Epidermal melanocyte (primary cell): Measurements from ENCODE around the gene ANXA11.
A peak's percentile ranks its signal among the peaks of the same experiment; 100 is the strongest.

ENCODE experiments used
- DNase-seq: peaks from one replicate; pipeline ENCODE4 v3.0.0; 2011; ENCODE audit warnings: low spot score; ENCODE audit not compliant: insufficient read length

ANXA11 gene

DNA sequence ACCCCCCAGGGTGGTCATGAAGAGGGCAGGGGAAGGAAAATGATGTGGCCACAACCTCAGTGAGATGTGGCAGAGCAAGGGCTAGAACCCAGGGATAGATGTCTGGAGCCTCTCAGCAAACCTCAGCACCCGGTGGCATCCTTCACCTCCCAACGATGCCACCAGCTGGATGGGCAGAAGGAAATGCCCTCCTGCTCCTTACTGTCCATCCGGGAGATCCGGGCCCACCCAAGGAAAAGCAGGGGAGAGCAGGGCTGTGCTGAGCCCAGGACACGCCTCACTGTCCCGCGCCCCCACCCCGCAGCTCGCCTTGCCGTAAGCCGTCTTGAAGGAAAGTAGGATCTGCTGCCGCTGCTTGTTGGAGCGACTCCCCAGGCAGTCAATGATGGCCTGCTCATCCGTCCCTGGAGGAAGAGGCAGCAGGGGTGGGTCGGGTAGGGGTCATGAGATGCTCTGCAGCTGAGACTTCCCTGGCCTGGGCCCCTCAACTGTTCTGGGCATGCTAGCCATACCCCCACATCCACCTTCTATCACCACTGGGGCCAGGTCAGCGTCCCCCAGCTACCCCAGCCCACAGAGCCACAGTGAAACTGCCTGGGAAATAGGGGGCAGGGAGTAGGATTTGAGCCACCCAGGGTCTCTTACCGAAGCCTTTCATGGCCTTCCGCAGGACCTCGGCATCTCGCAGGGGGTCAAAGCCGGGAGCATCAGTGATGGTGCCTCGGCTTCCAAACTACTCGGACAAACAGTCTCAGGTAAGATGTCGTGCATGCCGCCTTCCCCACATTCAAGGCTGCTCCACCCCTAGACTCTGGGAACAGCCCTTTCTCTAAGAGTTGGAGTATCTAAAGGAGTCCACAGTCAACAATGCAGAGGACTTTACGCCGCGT, 38.5 kb downstream of the ANXA11 start:
- no peak for DNase-seq

DNA sequence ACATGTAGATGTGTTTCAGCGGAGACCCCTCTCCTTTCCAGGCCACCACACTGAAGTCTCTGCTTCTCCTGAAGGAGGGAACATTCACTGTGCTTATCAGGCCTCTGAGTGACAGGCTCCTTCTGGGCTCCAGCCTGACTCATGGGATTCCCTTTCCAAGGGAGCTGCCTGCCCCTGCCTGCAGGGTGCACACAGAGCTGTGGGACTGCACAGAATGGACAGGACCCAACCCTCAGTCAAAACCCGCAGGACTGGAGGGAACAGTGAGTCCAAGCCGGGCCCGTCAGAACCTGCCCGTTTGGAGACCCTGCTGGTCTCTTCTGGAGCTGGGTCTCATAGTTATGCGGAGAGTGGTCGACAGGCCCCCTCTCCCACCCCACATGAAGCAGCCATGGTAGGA, 40.2 kb downstream of the ANXA11 start:
- DNase-seq = no peak

DNA sequence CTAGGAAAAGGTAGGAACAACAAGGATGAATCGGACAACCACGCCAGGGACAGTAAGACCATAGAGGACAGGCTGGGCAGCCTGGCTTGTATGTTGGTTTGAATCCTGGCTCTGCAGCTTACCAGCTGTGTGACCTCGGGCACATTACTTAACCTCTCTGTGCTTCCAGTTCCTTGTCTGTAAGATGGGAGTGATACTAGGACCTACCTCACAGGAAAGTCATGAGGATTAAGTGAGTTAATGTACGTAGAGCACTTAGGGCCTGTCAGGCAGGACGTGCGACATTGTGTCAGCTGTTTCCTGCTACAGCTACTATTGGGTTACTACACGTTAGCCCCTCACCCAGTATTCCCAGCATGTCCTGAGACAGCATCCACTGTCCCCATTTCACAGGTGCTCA, 40.7 kb downstream of the ANXA11 start:
- no peak for DNase-seq

DNA sequence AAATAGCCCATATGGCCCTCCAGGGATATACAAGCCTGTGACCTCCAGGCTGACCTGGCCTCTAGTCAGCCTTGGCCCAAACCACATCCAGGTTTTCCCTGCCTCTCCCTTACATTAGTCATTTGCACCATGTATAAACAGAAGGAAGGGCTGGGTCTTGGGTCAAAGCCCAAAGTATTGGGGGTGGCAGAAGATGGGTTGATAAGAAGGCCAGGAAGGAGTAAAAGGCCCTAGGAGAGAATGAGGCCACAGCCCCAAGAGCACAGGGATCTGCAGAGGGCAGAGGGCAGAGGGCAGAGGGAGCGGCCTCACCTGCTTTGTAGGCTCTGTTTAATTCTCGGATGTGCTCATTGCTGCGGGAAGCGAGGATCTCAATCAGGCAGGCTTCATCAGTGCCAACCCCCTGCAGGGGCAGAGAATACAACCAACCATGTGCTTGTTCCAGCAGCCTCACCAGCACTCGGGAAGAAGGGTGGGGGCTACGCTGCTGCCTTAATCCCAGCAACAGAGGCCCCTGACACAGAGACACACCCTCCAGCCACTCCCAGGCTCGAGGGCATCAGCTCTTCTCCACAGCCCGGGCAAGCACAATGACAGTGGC, 41.5 kb downstream of the ANXA11 start:
- no peak for DNase-seq

DNA sequence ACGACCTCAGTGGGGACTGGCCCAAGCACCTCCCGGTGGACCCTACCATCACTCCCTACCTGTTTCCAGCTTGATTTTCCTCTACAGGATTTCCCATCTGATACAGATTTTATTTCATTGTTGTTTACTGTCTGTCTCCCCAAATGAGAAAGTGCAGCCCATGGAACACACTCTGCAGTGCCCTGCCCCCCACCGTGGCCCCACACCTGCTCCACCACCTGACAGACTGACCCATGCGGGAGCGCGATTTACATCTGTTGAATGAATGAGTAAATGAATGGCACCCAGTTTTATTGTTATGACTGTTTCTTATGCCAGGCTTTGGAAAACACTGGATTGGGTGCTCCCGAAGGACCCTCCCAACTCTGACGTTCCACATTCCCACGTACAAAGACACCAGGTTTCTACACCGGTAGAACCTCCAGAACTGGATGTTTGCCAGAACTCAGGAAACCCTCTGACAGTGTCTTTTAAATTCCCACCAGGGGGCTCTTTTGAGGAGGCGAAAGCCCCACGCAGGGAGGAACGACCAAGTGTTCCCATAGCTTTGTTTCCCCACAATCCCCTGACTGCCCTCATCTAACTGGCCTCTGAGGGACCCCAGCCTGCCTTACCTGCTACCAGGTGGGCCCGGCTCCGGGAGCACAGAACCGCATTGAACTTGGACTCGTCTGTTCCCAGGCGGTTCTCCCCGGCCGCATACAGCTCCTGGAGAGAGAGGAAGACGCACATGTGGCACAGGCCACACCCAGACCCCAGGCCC, 43.8 kb downstream of the ANXA11 start:
- DNase-seq = no peak

DNA sequence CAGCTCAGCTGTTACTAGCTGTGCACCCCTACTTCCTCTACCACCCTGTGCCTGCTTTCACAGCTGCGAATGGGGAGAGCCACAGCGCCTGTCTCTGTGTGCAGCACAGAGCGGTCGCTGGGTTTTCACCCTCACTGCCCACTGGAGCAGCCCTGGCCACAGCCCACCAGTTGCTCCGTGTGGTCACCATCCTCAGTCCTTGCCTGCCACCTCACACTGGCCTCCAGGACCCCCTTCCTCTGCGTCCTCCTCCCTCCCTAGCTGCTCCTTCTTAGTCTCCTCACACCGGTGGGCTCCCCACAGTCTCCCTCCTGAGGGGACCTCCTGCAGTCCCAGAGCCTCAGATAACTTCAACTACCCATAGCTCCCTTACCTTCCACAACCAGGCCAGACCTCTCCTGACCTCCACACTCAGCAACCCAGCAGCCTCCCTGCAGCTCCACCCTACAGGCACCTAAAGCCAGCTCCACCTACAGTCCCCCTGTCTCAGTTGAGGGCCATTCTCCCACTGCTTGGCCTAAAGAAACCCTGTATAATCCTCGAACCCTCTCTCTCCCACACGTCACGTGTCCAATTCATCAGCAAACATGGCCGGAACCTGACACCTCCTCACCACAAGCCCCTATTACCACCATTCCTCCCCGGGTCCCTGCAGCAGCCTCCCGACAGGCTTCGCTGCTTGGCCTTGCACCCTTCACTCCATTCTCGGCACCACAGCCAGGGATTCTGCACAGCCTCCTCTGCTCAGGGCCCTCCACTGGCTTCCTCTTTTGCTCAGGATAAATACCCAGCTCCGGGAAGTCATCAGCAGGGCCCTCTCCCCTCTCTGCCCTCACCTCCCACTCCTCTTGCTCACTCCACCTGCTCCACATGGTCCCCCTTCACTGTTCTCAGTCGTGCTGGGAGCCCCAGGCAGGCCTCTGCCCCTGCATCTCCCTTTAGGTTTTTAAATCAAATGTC, 44.7 kb downstream of the ANXA11 start:
- no peak for DNase-seq

DNA sequence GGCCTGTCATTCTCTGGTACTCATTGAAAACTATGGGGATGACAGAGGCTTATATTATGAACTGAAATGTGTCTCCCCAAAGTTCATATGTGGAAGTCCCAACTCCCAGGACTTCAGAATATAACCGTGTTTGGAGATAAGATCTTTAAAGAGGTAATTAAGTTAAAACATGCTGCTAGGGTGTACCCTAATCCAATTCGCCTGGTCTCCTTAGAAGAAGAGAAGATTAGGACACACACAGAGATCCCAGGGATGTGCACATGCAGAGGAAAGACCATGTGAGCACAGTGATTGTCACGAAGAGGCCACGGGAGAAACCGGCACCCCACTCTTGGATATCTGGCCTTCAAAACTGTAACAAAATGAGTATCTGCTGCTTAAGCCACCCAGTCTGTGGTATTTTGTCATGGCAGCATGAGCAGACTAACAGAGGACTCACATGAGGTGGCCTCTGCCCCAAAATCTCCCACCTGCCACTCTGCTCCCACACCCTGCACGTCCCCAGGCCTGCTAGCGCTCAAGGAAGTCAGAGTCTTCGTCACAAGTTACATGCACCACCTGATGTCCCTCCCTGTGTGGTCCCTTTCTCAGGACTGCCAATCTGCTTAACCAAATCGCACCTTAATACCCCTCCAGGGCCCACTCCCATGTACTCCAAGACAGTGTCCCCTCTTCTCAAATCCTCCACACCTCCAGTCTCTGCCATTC, 46.0 kb downstream of the ANXA11 start:
- DNase-seq = no peak

DNA sequence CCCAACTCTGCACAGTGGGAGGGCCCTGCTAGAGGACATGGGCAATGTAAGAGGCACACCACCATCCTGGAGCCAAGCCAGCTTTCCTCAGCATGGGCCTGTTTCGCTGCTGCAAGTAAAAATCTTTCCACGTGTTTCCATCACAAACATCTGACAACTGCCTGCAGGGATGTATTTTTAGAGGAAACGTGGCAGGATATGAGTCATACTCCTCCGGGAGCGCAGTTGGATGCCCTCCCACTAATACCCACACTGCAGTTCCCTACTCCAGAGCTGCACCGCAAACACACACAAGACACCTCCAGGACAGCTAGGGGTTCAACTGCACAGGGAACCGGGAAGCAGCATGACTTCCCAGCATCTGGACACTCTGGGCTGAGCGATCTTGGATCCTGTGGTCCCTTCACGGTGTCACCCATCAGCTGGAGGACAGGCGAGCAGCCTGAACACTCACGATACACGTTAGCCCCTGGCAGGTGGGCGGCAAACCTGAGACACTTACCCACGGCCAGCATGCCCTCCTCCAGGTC, 46.7 kb downstream of the ANXA11 start:
- peak; percentile 80 for DNase-seq

DNA sequence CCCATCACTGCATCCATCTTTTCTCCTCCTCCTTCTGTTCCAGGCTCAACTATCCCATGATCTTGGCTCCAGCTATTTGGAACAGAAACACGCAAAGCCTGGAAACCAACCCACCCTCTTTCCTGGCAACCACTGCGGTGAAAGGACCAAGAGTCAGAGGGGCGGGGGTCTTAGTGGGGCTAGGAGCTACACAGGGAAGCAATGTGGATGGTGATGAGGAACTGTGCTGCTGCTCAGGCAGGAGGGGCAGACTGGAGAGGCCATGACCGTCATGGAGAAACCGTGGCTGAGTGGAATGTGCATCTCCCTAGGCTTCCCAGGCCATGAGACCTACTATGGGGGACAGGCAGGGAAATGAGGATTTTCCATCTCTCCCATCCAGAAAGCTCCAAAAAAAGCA, 47.2 kb downstream of the ANXA11 start:
- DNase-seq = no peak

DNA sequence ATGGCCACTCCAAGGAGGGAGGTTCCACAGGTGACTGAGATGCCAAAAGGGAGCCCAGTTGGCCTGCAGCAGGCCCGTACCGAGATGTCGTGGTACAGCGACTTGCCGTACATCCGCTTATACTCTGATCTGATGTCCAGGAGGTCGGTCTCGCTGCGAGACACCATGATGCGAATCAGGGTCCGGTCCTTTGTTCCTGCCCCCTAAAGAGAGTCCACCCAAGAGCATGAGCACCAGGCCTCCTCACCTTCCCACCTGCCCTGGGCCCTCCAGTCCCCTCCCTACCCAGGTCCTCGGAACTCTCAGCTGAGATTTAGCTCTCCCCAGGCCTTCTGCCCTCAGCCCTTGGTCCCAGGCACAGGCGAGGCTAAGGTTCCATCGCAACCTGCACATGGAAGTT, 47.8 kb downstream of the ANXA11 start:
- no peak for DNase-seq

DNA sequence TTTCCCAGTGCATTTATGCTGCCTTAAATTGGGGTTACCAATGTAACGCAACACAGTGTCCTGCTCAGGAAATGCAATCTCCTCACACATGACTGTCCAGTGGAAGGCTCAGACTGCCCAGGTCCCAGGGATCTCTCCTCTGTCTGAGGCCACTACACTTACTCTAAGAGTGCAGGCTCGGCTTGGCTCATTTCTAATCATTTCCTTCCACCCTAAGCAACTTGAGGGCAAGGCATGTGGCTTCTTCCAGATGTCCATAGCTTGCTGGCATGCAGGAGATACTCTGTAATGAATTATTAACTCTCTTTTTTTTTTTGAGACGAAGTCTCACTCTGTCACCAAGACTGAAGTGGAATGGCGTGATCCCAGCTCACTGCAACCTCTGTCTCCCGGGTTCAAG, 49.1 kb downstream of the ANXA11 start:
- DNase-seq = no peak

DNA sequence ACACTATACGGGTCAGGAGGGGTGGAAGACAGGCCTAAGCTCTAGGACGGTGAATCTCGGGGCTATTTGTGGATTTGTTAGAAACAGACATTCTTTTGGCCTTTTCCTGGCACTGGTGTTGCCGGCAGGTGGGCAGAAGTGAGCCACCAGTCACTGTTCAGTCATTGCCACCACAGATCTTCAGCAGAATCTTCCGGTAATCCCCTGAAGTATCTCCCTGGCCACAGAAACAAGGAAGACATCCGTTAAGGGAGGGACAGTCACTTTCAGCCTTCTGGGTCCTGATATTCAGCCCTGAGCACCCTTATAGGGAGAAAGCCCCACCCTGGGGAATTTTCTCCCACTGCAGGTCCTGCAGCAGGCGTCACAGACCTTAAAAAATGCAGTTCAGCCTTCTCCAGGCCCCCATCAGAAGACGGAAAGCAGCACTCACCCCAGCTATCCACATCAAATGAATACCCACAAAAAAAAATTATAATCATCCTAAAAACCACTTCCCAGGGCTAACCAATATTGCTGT, 49.6 kb downstream of the ANXA11 start:
- no peak for DNase-seq

DNA sequence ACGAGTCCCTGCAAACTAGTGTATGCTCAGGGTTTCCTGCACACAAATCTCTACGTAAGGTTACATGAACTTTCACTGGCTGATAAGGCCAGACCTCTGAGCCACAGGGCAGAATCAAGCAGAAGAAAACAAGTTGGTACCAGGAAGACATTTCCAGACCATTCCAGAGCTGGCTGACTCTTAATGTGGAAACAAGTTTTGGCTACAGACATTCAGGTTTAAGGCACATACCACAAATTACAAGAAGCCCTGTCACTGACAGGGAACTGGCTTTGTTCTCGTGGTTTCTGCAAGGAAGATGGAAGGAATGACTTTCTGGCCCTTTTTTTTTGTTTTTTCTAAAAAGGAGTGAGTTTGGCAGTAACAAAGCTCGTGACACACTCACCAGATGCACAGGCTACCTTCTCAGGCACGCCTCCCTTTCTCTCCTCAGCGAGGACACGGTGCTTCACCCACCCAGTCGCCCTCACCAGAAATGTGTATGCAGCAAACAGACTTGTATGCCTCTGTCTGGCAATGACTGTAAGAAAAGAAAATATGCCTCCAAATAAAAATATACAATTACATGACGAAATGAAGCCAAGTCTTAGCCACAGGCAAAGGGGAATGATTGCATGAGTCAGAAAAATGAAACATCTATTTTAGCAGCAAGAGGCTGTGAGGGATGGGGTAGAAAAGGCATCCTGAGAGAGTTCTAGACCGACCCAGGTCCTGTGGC, 50.2 kb downstream of the ANXA11 start:
- peak; percentile 66 for DNase-seq

DNA sequence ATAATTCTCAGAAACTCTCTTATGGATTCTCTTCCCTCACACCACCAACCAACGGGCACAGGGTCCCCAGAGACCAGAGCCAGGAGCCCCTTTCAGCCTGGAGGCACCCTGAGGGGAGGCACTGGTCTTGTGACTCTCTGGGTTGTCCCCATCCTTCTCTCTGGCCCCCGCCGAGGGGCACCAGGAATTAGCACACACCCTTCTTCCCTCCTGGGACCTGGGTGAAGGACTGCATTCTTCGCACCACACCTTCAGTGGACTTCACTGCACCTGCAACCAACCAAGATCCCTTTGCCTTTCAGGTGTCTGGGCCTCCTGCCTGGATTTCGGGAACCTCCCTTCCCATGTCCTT, 50.7 kb downstream of the ANXA11 start:
- DNase-seq = no peak

DNA sequence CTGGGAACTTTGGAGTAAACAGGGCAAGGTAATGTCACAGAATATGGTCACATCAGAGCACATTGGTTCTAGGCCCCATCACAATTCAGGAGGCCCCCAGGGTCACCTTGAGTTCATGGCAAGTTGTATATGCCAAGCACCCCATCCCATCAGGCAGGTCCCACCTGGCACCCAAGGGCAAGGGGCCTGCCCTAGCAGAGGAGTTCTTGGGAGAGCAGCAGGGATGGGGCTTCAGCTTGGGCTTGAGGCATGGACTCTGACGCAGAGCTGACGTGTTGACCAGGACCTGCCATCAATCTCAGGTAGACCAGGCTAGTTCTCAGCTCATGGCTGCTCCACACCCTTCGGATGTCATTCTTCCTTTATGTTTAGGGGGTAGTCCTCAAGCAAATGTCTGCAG, 51.9 kb downstream of the ANXA11 start:
- DNase-seq = no peak

DNA sequence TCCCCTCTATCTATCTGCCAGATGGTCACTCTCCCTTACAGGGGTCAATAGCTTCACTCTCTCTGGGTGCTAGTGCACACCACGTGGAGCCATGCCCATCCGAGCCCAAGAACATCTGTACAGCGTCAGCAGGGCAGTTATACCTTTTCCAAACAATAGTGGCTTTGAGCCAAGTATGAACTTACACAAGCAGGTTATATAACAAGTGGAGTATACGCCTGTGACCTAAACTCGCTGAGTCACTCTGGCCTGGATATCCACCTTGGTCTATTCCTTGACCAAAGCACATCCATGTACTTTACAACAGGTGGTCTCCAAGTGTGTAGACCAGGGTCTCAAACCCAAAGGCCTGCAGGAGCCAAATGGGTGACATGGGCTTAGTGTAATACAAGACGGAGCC, 52.5 kb downstream of the ANXA11 start:
- no peak for DNase-seq

DNA sequence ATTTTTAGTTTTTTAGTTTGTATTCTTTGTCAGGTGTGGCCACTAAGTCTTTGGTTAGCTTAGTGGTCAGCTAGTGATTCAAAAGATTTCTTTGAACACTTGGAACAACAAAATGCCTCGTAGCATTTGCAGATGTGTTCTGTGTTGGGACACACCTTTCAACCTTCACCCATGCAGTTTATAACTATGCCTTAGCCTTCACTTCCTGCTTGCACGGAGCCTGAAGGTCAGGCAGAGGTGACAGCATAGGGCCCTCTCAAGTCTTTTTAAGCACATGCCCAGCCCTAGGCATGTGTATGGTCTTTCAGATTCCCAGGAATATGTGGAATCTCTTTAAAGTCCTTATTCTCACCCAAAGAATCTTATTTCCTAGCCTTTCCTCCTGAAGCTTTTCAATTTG, 55.2 kb downstream of the ANXA11 start:
- DNase-seq = no peak

DNA sequence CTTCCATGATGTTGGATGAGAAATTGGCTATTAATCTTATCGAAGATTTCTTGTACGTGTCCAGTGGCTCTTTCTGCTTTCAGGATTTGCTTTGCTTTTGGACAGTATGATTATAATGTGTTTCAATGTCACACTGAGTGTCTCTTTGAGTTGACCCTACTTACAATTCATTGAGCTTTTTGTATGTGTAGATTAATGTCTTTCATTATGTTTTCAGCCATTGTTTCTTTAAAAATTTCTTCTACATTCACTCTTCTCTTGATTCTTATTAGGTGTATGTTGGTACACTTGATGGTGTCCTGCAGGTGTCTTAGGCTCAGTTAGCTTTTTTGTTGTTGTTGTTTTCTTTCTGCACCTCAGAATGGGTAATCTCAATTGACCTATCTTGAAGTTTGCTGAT, 56.2 kb downstream of the ANXA11 start:
- no peak for DNase-seq

DNA sequence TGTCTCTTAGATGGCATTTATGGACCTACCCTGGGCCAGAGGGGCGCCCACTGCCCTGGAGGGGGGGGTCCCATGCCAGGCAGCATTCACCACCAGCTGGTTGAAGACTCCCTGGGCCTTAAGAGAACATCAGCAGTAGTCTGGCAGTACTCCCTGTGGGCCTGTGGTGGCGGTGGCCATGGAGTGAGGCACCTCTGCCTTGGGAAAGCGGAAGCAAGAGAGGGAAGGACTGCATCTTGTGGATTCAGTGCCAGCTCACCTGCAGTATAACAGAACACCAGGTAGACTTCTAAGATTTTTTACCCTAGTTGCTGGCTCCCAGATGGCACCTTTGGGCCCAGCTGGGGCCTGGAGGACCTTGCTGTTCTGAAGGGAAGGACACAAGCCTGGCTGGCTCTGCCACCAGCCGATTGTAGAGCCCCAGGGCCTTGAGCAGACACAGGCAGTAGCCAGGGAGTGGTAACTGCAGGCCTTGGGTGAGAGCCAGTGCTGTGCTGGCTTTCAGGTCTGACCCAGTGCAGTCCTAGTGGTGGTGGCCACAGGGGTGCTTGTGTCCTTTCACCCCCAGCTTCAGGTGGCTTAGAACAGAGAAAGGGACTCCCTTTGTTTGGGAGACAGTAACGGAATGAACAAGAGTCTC, 57.1 kb downstream of the ANXA11 start:
- DNase-seq = no peak
